GM19023 (cell line): ENCODE measurements around the gene KCNN1.
"Not testable (repeated sequence)": the region's sequence is repeated elsewhere in the genome, so short reads cannot be mapped to it uniquely, and the experiment has no call there.

ENCODE experiments used
- ATAC-seq: cut with Tn5 transposase; IDR thresholded peaks from one replicate; pipeline ENCODE4 v1.9.1; 2021; ENCODE audit warnings: mild to moderate bottlenecking, moderate library complexity; ENCODE audit not compliant: unreplicated experiment

The KCNN1 gene

GRCh38 chr19:18021121-18021755 is 54.3 kb downstream of the KCNN1 start:
- no peak for ATAC-seq

DNA sequence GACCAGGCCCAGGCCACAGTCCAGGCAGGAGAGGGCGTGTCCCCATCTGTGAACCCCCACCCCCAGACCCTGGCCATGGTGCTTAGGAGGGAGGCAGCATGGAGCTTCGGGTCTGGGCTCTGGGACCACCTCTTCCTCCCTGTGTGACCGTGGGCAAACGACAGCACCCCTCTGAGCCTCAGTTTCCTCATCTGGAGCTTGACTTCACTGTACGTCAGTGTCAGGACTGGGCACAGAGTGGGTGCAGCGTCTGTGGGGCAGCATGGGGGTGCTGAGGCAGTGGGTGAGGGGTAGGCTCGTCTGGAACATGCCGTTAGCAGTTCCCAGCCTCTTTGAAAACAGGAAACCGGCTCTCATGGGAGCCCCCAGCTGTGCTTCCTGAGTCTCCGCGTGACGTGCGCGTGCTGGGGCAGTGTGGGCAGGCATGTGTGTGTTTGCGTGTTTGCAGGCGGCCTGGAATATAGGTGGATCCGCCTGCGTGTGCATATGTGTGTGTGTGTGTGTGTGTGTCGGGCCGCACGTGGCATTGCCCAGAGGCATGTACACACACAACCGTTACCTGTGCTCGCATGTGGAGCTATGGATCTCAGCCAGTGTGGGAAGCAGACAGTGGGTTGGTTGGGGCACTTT is 56.8 kb downstream of the KCNN1 start:
- no peak for ATAC-seq

DNA sequence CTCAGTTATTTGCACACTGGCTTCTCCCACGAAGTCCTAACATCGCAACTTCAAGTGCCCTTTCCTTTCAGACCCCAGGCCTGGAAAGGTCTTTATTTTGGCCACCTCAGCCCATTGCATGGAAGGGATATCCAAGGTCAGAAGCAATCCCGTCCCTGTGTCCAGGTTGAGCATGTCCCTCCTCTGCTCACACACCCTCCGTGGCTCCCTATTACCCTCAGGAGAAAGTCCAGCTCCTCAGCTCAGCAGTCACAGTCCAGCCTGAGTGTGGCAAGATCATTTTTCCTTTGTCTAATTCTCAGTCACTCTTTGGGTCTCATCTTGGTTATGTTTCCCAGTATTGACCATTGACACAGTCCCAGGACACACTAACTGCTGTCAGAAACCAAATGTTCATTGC is 60.2 kb downstream of the KCNN1 start:
- ATAC-seq, result no peak

DNA sequence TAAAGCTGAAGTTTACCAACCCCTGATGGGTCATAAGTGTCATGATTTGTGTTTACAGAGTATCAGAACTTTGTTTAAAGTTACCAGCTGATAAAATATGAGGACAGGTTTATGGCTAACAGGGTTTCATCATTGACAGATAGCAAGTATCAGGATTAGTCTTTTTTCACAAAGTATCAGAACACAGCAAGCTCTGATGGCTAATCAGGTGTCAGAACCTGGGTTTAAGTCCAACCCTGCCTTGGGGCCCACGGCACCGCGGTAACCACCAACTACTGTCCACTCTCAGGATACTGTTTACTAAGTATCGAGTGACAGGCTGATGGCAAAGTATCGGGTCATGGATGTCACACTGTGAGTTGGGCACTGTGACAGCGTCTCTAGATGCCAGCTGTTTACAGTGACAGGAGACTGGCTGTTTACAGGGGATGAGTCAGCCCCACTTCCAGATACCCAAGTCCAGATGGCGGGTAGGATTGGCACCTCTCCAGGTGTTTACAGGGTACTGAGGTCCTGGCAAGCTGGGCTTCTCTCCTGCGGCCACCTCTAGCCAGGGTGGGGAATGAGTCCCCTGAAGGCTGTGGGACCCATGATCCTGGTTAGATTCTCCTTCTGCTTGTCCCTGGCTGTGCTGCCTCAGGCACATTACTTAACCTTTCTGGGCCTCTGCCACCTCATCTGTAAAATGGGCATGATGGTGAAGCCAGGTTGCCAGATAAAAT is 62.9 kb downstream of the KCNN1 start:
- no peak for ATAC-seq

DNA sequence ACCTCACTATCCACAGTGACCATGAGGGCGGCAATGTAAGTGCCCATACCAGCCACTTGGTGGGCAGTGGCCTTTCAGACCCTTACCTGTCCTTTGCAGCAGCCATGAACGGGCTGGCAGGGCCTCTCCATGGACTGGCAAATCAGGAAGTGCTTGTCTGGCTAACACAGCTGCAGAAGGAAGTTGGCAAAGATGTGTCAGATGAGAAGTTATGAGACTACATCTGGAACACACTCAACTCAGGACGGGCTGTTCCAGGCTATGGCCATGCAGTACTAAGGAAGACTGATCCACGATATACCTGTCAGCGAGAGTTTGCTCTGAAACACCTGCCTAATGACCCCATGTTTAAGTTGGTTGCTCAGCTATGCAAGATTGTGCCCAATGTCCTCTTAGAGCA is 64.5 kb downstream of the KCNN1 start:
- ATAC-seq, result not testable (repeated sequence)

DNA sequence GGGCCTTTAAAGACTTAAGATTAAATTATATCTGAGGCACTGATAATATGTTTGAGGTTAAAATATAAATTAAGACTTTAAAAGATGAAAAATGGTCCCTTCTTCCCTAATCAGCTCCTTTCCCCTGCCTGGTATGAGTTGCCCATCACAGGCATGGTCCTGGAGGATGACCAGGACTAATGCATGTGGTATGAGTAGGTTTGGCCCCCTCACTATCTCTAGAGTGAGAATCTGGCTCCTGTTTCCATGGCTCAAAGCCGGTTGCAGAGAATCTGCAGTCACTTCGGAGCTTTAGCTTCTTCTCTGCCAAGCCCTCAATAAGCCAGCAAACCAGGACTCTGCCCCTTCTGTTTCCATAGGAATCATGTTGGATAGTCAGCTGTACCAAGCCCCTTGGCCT is 65.2 kb downstream of the KCNN1 start:
- not testable (repeated sequence) for ATAC-seq

DNA sequence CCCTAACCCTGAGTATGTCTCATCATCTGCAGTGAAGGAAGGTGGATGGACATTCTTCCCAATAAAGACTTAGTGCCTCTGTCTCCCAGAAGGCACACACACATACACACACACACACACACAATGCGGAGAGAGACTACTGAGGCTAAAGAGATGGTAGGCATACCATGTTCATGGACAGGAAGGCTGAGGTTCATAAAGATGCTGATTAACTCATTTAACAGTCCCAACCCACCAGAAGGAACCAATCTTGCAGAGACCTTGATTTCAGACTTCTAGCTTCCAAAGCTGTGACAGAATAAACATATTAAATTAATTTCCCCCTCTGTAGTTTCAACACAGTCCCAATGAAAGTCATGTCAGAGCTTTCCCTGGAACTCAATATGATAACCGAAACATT is 74.1 kb downstream of the KCNN1 start:
- ATAC-seq, result no peak

- ATAC-seq, result no peak
Measured at GRCh38 chr19:18043676-18044075, 76.8 kb downstream of the KCNN1 start.

DNA sequence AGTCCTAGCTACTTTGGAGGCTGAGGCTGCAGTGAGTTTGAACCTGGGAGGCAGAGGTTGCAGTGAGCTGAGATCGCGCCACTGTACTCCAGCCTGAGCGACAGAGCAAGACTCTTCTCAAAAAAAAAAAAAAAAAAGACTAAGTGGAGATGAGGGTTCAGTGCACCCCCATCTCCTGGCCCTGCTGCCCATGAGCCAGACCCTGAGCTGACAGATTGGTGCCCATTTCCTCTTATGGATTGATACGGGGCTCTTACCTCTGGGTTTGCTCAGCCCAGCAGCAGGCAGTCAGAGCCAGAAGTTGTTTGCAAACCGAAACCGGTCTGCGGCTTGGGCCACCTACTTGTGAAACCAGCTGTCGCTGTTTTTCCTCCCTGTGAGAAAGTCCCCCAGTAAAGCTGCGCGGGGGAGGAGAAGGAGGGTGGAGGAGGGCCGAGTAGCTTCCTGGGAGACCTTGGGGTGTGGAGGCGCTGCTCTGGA is 78.0 kb downstream of the KCNN1 start:
- ATAC-seq, result peak; percentile 90

GRCh38 chr19:18045307-18046050 is 78.6 kb downstream of the KCNN1 start:
- ATAC-seq, result no peak

- no peak for ATAC-seq
Measured at GRCh38 chr19:18046059-18046718, 79.3 kb downstream of the KCNN1 start.

GRCh38 chr19:18049385-18049784 is 82.5 kb downstream of the KCNN1 start:
- no peak for ATAC-seq
